Suprapubic skin (tissue), 4 donors: ENCODE data around the gene TBC1D20.

ENCODE experiments used
- CTCF ChIP-seq, 2 donors: fragments of 200-600 bp in 1 of 2; fragments of 450-650 bp in 1 of 2; sonication (generic) in 1 of 2; IDR thresholded peaks; one replicate each; pipeline ENCODE4 v1.5.1; 2016 to 2019; ENCODE audit warnings: antibody characterized with exemption in 2 of 2, mild to moderate bottlenecking in 1 of 2, moderate library complexity in 1 of 2
- POLR2A ChIP-seq, 2 donors: fragments of 450-650 bp; IDR thresholded peaks; one replicate each; pipeline ENCODE4 v1.6.1; 2017; ENCODE audit warnings: antibody characterized with exemption in 2 of 2, mild to moderate bottlenecking in 2 of 2, moderate library complexity in 2 of 2
- POLR2AphosphoS5 ChIP-seq, 3 donors: sonication (generic); formaldehyde crosslinking; IDR thresholded peaks; one replicate each; pipeline ENCODE4 v1.6.1; 2017; ENCODE audit warnings: antibody characterized with exemption in 3 of 3

- TF ChIP-seq CTCF (IDR thresholded peaks at IDR 0.05) (no peak), POLR2A (IDR thresholded peaks at IDR 0.05) (no peak), POLR2AphosphoS5 (IDR thresholded peaks at IDR 0.05) (no peak)
Measured at GRCh38 chr20:399182-399707, 63.1 kb downstream of the TBC1D20 start.
